ENCODE measurements around the gene GIPC3.

GIPC3 gene

DNA sequence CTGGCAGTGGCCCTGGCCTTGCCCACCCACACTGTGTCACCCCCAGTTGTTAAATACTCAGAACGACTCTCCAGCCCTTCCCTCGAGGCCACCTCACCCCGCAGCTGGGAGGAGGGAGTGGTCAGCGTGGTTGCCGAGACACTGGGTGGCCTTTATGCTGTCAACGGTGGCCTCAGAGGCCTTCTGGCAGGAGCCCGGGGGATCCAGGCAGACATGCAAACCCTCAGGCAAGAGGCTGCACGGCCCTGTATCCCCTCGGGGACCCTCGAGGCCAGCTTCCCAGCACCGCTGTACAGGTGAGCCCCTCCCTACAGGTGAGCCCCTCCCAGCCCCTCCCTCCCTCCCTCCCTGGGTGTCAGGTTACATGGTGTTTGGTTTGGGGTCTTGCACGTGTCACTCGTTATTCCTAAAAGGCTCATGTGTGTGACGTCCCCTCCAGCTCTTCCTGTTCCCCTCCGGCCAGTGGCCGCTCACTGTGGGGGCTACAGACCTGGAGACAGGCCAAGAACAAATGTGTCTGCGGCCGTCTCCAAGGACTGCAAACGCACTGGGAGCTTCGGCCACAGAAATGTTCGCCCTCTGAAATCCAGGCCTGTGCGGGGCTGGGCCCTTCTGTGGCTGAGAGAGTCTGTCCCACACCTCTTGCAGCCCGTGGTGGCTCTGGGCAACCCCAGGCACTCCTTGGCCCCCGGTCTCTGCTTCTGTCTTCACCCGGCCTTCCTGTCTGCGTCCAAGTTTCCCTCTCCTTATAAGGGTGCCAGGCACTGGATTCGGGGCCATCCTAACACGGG, 46.1 kb upstream of the GIPC3 start, which contains the start of gene TEKTIP1:
Gene TEKTIP1 (plus strand): TSS at position 210 of the 791 bp plus-strand sequence. CDS start 4 bp downstream, at position 214.
- TF ChIP-seq FOXM1 (IDR thresholded peaks at IDR 0.05; ENCODE audit: borderline replicate concordance, low read depth) (no peak), ZBTB7A (IDR thresholded peaks at IDR 0.05; ENCODE audit: low read depth) (0 out of 2 replicates have a peak, but pooled peaks have one; percentile 70)

DNA sequence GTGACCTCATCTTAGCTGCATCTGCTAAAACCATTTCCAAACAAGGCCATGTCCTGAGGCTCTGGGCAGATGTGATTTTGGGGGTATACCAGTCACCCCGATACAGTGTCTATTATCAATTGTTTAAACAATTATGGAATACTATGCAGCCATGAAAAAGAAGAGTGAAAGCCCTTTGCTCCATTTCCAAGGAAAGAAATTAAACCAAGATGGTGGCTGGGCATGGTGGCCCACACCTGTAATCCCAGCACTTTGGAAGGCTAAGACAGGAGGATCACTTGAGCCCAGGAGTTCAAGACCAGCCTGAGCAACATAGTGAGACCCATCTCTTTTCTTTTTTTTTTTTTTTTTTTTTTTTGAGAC, 45.5 kb upstream of the GIPC3 start:
- TF ChIP-seq TEAD4 (IDR thresholded peaks at IDR 0.05): no peak
- TF ChIP-seq, protein P1, sequence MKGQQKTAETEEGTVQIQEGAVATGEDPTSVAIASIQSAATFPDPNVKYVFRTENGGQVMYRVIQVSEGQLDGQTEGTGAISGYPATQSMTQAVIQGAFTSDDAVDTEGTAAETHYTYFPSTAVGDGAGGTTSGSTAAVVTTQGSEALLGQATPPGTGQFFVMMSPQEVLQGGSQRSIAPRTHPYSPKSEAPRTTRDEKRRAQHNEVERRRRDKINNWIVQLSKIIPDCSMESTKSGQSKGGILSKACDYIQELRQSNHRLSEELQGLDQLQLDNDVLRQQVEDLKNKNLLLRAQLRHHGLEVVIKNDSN (IDR thresholded peaks at IDR 0.05): no peak
- no peak for TF ChIP-seq FOXM1 (IDR thresholded peaks at IDR 0.05; ENCODE audit: borderline replicate concordance, low read depth)

DNA sequence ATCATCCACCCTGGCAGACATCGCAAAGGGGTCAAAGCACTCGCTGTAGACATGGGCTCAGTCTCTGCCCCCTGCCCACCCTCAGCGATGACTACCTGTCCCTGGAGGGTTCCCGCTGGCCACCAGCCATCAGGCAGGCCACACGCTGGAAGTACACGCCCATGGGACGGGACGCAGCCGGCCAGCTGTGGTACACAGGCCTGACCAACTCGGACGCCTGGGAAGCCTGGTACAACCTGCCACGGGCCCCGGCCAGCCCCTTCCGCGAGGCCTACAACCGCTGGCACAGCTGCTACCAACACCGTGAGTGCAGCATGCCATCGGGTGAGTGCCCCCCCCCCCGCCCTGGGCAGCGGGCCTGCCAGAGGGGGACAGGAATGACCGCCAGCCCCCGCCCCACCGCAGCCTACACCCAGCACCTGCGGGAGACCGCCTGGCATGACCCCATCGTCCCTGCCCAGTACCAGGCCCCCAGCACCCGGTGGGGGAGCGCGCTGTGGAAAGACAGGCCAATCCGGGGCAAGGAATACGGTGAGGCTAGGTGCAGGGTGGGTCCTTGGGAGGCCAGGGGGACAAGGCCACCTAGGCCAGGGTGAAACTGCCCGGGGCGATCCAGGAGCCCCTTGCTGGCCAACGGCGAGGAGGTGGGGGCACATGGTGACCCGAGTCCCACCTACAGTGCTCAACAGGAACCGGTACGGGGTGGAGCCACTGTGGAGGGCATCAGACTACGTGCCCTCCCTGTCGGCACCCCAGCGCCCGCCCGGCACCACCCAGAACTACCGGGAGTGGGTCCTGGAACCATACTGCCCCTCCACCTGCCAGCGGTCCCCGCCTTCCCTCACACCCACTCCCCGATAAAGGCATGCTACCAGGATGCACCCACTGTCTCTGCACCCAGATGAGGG, 41.9 kb upstream of the GIPC3 start:
- TF ChIP-seq EGR1 (IDR thresholded peaks at IDR 0.05) (no peak), CREB1 (IDR thresholded peaks at IDR 0.05; ENCODE audit: low read depth) (no peak), RAD21 (IDR thresholded peaks at IDR 0.05; ENCODE audit: low read depth) (no peak), TEAD4 (IDR thresholded peaks at IDR 0.05) (no peak), MAX (IDR thresholded peaks at IDR 0.05) (no peak), CEBPB (IDR thresholded peaks at IDR 0.05) (no peak)

GRCh38 chr19:3544058-3544376, 41.3 kb upstream of the GIPC3 start:
- TF ChIP-seq CREB1 (IDR thresholded peaks at IDR 0.05; ENCODE audit: low read depth) (no peak), ZBTB7A (IDR thresholded peaks at IDR 0.05; ENCODE audit: low read depth) (no peak), NFIC (IDR thresholded peaks at IDR 0.05) (no peak), RAD21 (IDR thresholded peaks at IDR 0.05; ENCODE audit: low read depth) (no peak), YY1 (IDR thresholded peaks at IDR 0.05; ENCODE audit: low read depth) (no peak), TEAD4 (IDR thresholded peaks at IDR 0.05) (no peak), EP300 (IDR thresholded peaks at IDR 0.05; ENCODE audit: borderline replicate concordance) (no peak), TAF1 (IDR thresholded peaks at IDR 0.05; ENCODE audit: low read depth) (no peak), EGR1 (IDR thresholded peaks at IDR 0.05) (no peak), FOXM1 (IDR thresholded peaks at IDR 0.05; ENCODE audit: borderline replicate concordance, low read depth) (no peak), MAX (IDR thresholded peaks at IDR 0.05) (no peak), TCF12 (IDR thresholded peaks at IDR 0.05; ENCODE audit: low read depth) (no peak), CEBPB (IDR thresholded peaks at IDR 0.05) (no peak)
- TF ChIP-seq, protein P1 (IDR thresholded peaks at IDR 0.05): no peak
- TF ChIP-seq, protein P2, sequence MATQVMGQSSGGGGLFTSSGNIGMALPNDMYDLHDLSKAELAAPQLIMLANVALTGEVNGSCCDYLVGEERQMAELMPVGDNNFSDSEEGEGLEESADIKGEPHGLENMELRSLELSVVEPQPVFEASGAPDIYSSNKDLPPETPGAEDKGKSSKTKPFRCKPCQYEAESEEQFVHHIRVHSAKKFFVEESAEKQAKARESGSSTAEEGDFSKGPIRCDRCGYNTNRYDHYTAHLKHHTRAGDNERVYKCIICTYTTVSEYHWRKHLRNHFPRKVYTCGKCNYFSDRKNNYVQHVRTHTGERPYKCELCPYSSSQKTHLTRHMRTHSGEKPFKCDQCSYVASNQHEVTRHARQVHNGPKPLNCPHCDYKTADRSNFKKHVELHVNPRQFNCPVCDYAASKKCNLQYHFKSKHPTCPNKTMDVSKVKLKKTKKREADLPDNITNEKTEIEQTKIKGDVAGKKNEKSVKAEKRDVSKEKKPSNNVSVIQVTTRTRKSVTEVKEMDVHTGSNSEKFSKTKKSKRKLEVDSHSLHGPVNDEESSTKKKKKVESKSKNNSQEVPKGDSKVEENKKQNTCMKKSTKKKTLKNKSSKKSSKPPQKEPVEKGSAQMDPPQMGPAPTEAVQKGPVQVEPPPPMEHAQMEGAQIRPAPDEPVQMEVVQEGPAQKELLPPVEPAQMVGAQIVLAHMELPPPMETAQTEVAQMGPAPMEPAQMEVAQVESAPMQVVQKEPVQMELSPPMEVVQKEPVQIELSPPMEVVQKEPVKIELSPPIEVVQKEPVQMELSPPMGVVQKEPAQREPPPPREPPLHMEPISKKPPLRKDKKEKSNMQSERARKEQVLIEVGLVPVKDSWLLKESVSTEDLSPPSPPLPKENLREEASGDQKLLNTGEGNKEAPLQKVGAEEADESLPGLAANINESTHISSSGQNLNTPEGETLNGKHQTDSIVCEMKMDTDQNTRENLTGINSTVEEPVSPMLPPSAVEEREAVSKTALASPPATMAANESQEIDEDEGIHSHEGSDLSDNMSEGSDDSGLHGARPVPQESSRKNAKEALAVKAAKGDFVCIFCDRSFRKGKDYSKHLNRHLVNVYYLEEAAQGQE (IDR thresholded peaks at IDR 0.05; ENCODE audit: low read depth): no peak

DNA sequence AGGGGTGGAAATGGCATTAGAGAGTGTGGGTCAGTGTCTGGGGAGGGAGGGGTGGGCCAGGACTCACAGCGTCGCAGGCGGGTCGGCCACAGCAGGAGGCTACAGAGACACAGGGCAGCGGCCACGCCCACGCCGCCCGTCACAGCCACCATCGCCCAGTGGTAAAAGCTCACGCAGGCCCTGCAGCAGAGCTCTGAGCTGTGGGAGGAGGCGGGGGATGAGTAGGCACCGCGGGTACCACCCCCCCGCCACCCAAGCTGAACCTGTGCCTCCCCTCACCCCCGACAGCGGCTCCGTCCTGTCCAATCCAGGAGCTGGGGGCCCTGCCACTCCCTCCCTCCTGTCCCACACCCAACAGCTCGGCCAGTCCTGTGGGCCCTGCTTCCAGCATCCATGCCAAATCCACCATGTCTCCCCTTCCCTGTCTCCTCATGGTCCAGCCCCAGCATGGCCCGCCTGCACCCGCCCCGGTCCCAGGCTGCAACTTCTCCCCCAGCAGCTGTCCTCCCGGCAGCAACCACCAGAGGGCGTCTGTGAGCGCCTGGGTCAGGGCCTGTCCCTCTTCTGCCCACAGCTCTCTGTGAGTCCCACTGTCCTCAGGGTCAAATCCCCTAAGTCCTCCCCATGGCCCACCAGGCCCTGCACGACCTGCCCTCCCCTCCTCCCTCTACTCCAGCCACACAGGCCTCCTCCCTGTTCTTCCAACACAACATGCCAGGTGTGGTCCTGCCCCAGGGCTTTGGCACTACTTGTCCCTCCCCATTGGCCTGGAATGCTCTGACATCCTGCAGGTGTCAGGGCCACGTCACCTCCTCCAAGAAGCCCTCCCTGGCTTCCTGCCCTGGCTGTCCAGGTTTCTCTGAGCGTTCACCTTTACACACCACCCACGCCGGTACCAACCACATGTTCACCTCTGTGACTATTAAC, 40.3 kb upstream of the GIPC3 start:
- 0 out of 2 replicates have a peak, but pooled peaks have one; percentile 12 for TF ChIP-seq MAX (IDR thresholded peaks at IDR 0.05)
- TF ChIP-seq RAD21 (IDR thresholded peaks at IDR 0.05; ENCODE audit: low read depth): peak; percentile 61
- no peak for TF ChIP-seq CREB1 (IDR thresholded peaks at IDR 0.05; ENCODE audit: low read depth)

DNA sequence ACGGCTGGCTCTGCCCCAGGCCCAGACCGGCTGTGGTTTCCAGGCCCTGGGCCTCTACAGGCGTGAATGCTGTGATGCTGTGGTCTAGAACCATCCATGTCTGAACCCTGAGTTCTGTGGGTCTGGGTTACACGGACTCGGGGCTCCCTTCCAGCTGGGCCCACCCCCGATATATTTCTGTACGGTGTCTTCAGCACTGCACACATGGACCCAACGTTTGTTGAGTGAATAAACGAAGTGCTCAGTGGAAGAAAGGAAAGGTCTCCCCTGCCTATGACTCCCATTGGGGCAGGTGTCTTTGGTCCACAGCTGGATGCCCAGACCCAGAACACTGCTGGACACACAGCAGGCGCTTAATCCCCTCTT, 39.6 kb upstream of the GIPC3 start:
- TF ChIP-seq CEBPB (IDR thresholded peaks at IDR 0.05) (no peak), CREB1 (IDR thresholded peaks at IDR 0.05; ENCODE audit: low read depth) (no peak), EP300 (IDR thresholded peaks at IDR 0.05; ENCODE audit: borderline replicate concordance) (no peak), TAF1 (IDR thresholded peaks at IDR 0.05; ENCODE audit: low read depth) (no peak), FOXM1 (IDR thresholded peaks at IDR 0.05; ENCODE audit: borderline replicate concordance, low read depth) (no peak), EGR1 (IDR thresholded peaks at IDR 0.05) (no peak), YY1 (IDR thresholded peaks at IDR 0.05; ENCODE audit: low read depth) (no peak), RAD21 (IDR thresholded peaks at IDR 0.05; ENCODE audit: low read depth) (no peak), NFIC (IDR thresholded peaks at IDR 0.05) (no peak), ZBTB7A (IDR thresholded peaks at IDR 0.05; ENCODE audit: low read depth) (no peak), TEAD4 (IDR thresholded peaks at IDR 0.05) (no peak), TCF12 (IDR thresholded peaks at IDR 0.05; ENCODE audit: low read depth) (no peak), MAX (IDR thresholded peaks at IDR 0.05) (no peak)
- TF ChIP-seq, protein P1 (IDR thresholded peaks at IDR 0.05): no peak
- TF ChIP-seq, protein P2 (IDR thresholded peaks at IDR 0.05; ENCODE audit: low read depth): no peak

Data from Ishikawa (cell line).